Panc1 (cell line): Measurements from ENCODE around the gene MEX3A. TPM values are rescaled to one million over a fixed set of nuclear protein-coding genes. Genes with fewer than 3 reads are reported as not detected.
"Not testable (repeated sequence)": the region's sequence is repeated elsewhere in the genome, so short reads cannot be mapped to it uniquely, and the experiment has no call there.

ENCODE experiments used
- ATAC-seq: fragments of 200-7000 bp; cut with Tn5 transposase; 2 replicates; pipeline ENCODE4 v1.9.1; 2020; ENCODE audit warnings: mild to moderate bottlenecking, moderate library complexity
- BruUV-seq: library from RNA; stranded (reverse); fragments of 400-500 nt; replicated peaks from 2 replicates; lab custom pipeline; 2021; lab: Mats Ljungman, UMichigan
- CTCF ChIA-PET: fragments of 300-600 bp; sonication (Branson Sonifier 250); formaldehyde crosslinking; loops from one replicate; lab custom pipeline; 2022; ENCODE audit warnings: antibody characterized with exemption; lab: Charles Lee
- POLR2A ChIA-PET: fragments of 300-600 bp; sonication (Branson Sonifier 250); formaldehyde crosslinking; loops from one replicate; lab custom pipeline; 2022; ENCODE audit warnings: antibody characterized with exemption; lab: Charles Lee
- DNase-seq: peaks from one replicate; pipeline ENCODE4 v3.0.0-alpha.2; 2010; ENCODE audit warnings: low read depth, low spot score
- H3K27ac ChIP-seq: 2 replicates; pipeline ENCODE4 v1.5.1; 2011; ENCODE audit warnings: mild to moderate bottlenecking, low read length, inconsistent platforms
- H3K27me3 ChIP-seq: fragments of 200-500 bp; sonication (Bioruptor generic); 2 replicates; pipeline ENCODE4 v1.6.0; 2014; ENCODE audit warnings: low read length, inconsistent platforms; ENCODE audit not compliant: control insufficient read depth, insufficient read depth
- H3K36me3 ChIP-seq: fragments of 200-500 bp; sonication (Bioruptor generic); 2 replicates; pipeline ENCODE4 v1.5.1; 2014; ENCODE audit warnings: inconsistent platforms, mild to moderate bottlenecking, low read length, moderate library complexity; ENCODE audit not compliant: control insufficient read depth, insufficient read depth
- H3K4me1 ChIP-seq: 2 replicates; pipeline ENCODE4 v1.5.1; 2011; ENCODE audit warnings: inconsistent platforms, mild to moderate bottlenecking, low read length, moderate library complexity; ENCODE audit not compliant: control insufficient read depth, insufficient read depth
- H3K4me3 ChIP-seq, 2 experiments: 2 replicates each; pipeline ENCODE4 v1.5.1; 2011 to 2012; ENCODE audit warnings: low read depth in 2 of 2, low read length in 2 of 2, mild to moderate bottlenecking in 2 of 2, inconsistent platforms in 1 of 2, moderate library complexity in 1 of 2
- H3K9me3 ChIP-seq: fragments of 200-500 bp; sonication (Bioruptor generic); 2 replicates; pipeline ENCODE4 v1.5.1; 2014; ENCODE audit warnings: low read depth, mild to moderate bottlenecking, inconsistent platforms, low read length, moderate library complexity; ENCODE audit not compliant: control insufficient read depth, insufficient read depth
- POLR2AphosphoS5 ChIP-seq: IDR thresholded peaks from 2 replicates; pipeline ENCODE4 v1.6.1; 2012; ENCODE audit warnings: mild to moderate bottlenecking, low read depth, low read length, moderate library complexity
- REST ChIP-seq, 2 experiments: IDR thresholded peaks; 2 replicates each; pipeline ENCODE4 v1.6.1; 2011 to 2012; ENCODE audit warnings: low read depth in 2 of 2, control low read depth in 1 of 2, low read length in 1 of 2, mild to moderate bottlenecking in 1 of 2, moderate library complexity in 1 of 2; ENCODE audit not compliant: insufficient read depth in 1 of 2
- SIN3A ChIP-seq: IDR thresholded peaks from 2 replicates; pipeline ENCODE4 v1.6.1; 2012; ENCODE audit warnings: low read depth, mild to moderate bottlenecking, low read length, moderate library complexity, borderline replicate concordance; ENCODE audit not compliant: insufficient read depth
- TCF7L2 ChIP-seq: IDR thresholded peaks from 2 replicates; pipeline ENCODE4 v1.6.1; 2011; ENCODE audit warnings: mild to moderate bottlenecking, low read depth, low read length, inconsistent platforms
- in situ Hi-C: cut with HindIII; loops from 2 replicates; pipeline ENCODE4 v1.10.0; 2016; ENCODE audit warnings: low sequenced_read_pairs, low pct_unique_long_range_greater_than_20kb
- intact Hi-C: fragments of 100-400 bp; cut with micrococcal nuclease; formaldehyde crosslinking; loops from one replicate; pipeline ENCODE4 v1.10.0; 2022; ENCODE audit not compliant: unreplicated experiment
- total RNA-seq: library from RNA; stranded (reverse); gene quantifications from one replicate; pipeline ENCODE4 v1.2.1, GENCODE V29; 2021; ENCODE audit not compliant: unreplicated experiment
- TF ChIP-seq, protein P1 (sequence below): fragments of 450-650 bp; IDR thresholded peaks from 2 replicates; pipeline ENCODE4 v1.5.1; 2017; ENCODE audit warnings: mild to moderate bottlenecking

The MEX3A gene
- total RNA-seq, 1 experiment from 2014 or later: 15.8 TPM

DNA sequence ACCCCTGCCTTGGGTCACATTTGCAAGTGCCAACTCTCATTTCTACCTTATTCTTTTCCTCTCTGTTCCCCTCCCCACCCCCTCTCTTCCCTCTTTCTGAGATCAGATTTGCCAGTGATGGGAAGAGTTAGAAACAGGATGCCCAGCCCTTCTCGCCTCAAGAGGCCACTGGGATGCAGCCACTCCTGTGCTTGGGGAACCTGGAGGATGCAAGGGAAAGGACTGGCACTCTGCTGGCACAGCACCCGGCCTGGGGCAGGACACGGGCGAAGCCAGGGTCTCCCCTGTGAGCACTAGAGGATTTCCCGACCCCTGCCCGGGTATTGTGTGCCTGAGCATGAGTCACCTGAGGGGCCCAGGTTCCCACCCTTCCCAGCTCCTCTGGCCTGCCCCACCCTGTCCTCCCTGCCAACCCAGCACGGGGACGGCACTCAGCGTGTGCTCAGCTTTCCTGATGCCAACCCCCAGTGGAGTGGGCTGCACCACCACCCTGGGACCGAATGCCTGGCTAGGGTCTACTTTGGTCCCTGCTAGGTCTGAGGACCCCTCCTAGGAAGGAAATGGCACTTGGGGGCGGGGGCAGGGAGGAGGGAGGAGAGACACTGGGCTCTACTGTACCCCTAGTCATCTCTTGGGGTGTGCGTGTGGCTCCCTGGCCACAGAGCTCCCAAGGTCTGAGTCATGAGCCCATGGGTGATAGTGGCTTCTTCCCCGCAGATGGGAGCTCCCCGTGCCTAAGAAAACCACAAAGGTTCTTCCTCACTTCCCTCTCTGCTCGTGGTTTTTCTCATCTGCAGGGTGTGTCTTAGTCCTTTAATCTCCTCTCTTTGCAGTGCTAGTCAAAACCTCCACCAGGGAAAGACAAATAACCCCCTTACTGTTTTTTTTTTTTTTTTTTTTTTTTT, 44.6 kb upstream of the MEX3A start:
- no peak for DNase-seq
- H3K36me3 ChIP-seq: peaks cover 7% of the 10 kb centered on the region; the same call in 1 of the 2 replicates
- TF ChIP-seq TCF7L2: no peak
- TF ChIP-seq, protein P1, sequence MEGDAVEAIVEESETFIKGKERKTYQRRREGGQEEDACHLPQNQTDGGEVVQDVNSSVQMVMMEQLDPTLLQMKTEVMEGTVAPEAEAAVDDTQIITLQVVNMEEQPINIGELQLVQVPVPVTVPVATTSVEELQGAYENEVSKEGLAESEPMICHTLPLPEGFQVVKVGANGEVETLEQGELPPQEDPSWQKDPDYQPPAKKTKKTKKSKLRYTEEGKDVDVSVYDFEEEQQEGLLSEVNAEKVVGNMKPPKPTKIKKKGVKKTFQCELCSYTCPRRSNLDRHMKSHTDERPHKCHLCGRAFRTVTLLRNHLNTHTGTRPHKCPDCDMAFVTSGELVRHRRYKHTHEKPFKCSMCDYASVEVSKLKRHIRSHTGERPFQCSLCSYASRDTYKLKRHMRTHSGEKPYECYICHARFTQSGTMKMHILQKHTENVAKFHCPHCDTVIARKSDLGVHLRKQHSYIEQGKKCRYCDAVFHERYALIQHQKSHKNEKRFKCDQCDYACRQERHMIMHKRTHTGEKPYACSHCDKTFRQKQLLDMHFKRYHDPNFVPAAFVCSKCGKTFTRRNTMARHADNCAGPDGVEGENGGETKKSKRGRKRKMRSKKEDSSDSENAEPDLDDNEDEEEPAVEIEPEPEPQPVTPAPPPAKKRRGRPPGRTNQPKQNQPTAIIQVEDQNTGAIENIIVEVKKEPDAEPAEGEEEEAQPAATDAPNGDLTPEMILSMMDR: no peak
- TF ChIP-seq POLR2AphosphoS5: no peak
- TF ChIP-seq SIN3A: no peak
- TF ChIP-seq REST (IDR thresholded peaks at IDR 0.05; ENCODE audit: insufficient read depth in 1 of 2, low read depth in 2 of 2, low read length in 1 of 2): no peak
- in situ Hi-C loops (no loop called here), intact Hi-C loops (no loop called here)
- no peaks in the 10 kb centered on the region for H3K27me3 ChIP-seq
- ChIA-PET POLR2A (interaction anchor here (0.7 to 1.3 kb wide), 2 partner anchors 11 to 130 kb away, joined by 3 to 13 read pairs; no protein-coding TSS in a partner anchor), CTCF (interaction anchor here (0.7 to 1.0 kb wide), 4 partner anchors 17 to 1863 kb away, joined by 3 to 14 read pairs (median 8); no protein-coding TSS in a partner anchor)
- 0 out of 2 replicates have a peak, but pooled peaks have one; percentile 6 for ATAC-seq
- H3K4me3 ChIP-seq: peak overlapping the region in 1 of 2 experiments; percentile 22; a peak in 3 of 4 replicates
- H3K27ac ChIP-seq: peak overlapping the region; percentile 95
- peaks cover 84% of the 10 kb centered on the region for H3K4me1 ChIP-seq
- no TSS peak for BruUV-seq
- no peaks in the 10 kb centered on the region for H3K9me3 ChIP-seq

DNA sequence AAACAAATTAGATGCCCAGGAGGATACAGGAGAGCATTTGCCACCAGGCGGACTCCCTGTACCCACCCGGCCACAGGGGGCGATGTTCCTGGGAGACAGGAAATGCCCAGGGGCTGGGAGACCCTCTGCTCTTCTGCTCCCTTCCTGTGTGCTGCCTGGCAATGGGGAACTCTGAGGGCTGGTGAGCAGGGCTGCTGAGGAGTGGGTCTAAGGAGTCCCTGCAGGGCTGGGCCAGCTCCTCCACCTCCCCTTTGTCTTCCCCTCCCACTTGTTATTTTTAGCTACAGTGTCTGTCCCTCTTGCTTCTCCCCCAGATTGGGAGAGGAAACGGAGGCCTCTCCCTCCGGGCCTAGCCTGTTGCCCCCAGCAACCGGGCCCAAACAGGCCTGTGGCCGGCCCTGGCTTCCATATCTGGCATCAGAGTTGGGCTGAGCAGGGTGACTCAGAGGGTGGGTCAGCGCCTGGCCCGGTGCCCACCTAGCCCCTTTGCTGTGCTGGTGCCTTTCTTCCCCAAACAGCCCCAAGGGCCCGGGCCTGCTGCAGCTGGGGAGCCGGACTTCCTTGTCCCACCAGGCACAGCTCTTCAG, 43.9 kb upstream of the MEX3A start:
- Histone ChIP-seq H3K36me3 (peaks cover 4% of the 10 kb centered on the region; the same call in 1 of the 2 replicates), H3K4me3 (peak overlapping the region in 1 of 2 experiments; percentile 22; a peak in 3 of 4 replicates), H3K27ac (peak overlapping the region; percentile 95), H3K4me1 (peaks cover 92% of the 10 kb centered on the region), H3K9me3 (no peaks in the 10 kb centered on the region), H3K27me3 (no peaks in the 10 kb centered on the region)
- in situ Hi-C loops: no loop called here
- POLR2A ChIA-PET: no interaction called here
- TF ChIP-seq POLR2AphosphoS5 (peak; percentile 61), SIN3A (no peak)
- TF ChIP-seq, protein P1: peak; percentile 77
- DNase-seq (no peak), ATAC-seq (peak; percentile 54)
- CTCF ChIA-PET: interaction anchor here (0.7 to 1.0 kb wide), 2 partner anchors 9 to 20 kb away, joined by 3 read pairs; no protein-coding TSS in a partner anchor
- intact Hi-C loops: no loop called here
- no TSS peak for BruUV-seq

DNA sequence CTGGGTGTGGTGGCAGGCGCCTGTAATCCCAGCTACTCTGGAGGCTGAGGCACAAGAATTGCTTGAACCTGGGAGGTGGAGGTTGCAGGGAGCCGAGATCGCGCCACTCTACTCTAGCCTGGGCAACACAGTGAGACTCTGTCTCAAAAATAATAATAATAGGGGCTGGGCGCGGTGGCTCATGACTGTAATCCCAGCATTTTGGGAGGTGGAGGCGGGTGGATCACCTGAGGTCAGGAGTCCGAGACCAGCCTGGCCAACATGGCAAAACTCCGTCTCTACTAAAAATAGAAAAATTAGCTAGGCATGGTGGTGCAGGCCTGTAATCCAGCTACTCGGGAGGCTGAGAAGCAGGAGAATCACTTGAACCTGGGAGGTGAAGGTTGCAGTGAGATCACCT, 43.3 kb upstream of the MEX3A start:
- CTCF ChIA-PET: interaction anchor here (0.7 to 1.0 kb wide), 2 partner anchors 9 to 20 kb away, joined by 3 read pairs; no protein-coding TSS in a partner anchor
- H3K27ac ChIP-seq: peak overlapping the region; percentile 95
- H3K27me3 ChIP-seq, POLR2A ChIA-PET, in situ Hi-C loops, H3K4me3 ChIP-seq, DNase-seq, ATAC-seq, H3K9me3 ChIP-seq, intact Hi-C loops, H3K36me3 ChIP-seq, BruUV-seq: not testable (repeated sequence)
- peaks cover 94% of the 10 kb centered on the region for H3K4me1 ChIP-seq
